MG63 (cell line): ENCODE data around the gene ITSN2. TPM values are rescaled to one million over a fixed set of nuclear protein-coding genes. Genes with fewer than 3 reads are reported as not detected.
"Not testable (repeated sequence)": the region's sequence is repeated elsewhere in the genome, so short reads cannot be mapped to it uniquely, and the experiment has no call there.

Source experiments
- DNase-seq: peaks from one replicate; pipeline ENCODE4 v3.0.0-alpha.2; 2020
- H3K27me3 ChIP-seq: fragments of 250-450 bp; sonication (Bioruptor Pico); 2 replicates; pipeline ENCODE4 v1.5.1; 2020; ENCODE audit warnings: mild to moderate bottlenecking, moderate library complexity
- H3K36me3 ChIP-seq: fragments of 250-450 bp; sonication (Bioruptor Pico); 2 replicates; pipeline ENCODE4 v1.5.1; 2020; ENCODE audit warnings: mild to moderate bottlenecking, moderate library complexity
- H3K4me3 ChIP-seq: fragments of 250-450 bp; sonication (Bioruptor Pico); 2 replicates; pipeline ENCODE4 v1.5.1; 2020; ENCODE audit warnings: mild to moderate bottlenecking, moderate library complexity
- H3K9me3 ChIP-seq: fragments of 250-450 bp; sonication (Bioruptor Pico); 2 replicates; pipeline ENCODE4 v1.5.1; 2020; ENCODE audit warnings: mild to moderate bottlenecking, moderate library complexity
- total RNA-seq: library from RNA; depleted of rRNA; stranded (reverse); fragments of >200 nt; shearing (Covaris generic); gene quantifications from 2 replicates; pipeline ENCODE4 v1.2.3, GENCODE V29; 2014; ENCODE audit warnings: low replicate concordance

ITSN2 gene
- total RNA-seq, 1 experiment from 2014 or later = 7.2 TPM

- DNase-seq = no peak
- no peaks in the 10 kb centered on the region for H3K9me3 ChIP-seq
- no peaks in the 10 kb centered on the region for H3K27me3 ChIP-seq
- no peaks in the 10 kb centered on the region for H3K36me3 ChIP-seq
- H3K4me3 ChIP-seq = no peak overlapping the region
These were observed 15.2 kb upstream of the ITSN2 start for GRCh38 chr2:24375349-24376087.

GRCh38 chr2:24374301-24374700, 14.0 kb upstream of the ITSN2 start:
- no peaks in the 10 kb centered on the region for H3K27me3 ChIP-seq
- no peaks in the 10 kb centered on the region for H3K36me3 ChIP-seq
- no peak for DNase-seq
- no peaks in the 10 kb centered on the region for H3K9me3 ChIP-seq
- no peak overlapping the region for H3K4me3 ChIP-seq

- DNase-seq = no peak
- H3K9me3 ChIP-seq = no peaks in the 10 kb centered on the region
- H3K36me3 ChIP-seq = no peaks in the 10 kb centered on the region
- no peaks in the 10 kb centered on the region for H3K27me3 ChIP-seq
- H3K4me3 ChIP-seq = no peak overlapping the region
These were observed 11.7 kb upstream of the ITSN2 start for GRCh38 chr2:24372033-24372432.

GRCh38 chr2:24365826-24366225, 5.5 kb upstream of the ITSN2 start:
- no peaks in the 10 kb centered on the region for H3K27me3 ChIP-seq
- no peaks in the 10 kb centered on the region for H3K36me3 ChIP-seq
- H3K4me3 ChIP-seq = no peak overlapping the region
- DNase-seq = no peak
- H3K9me3 ChIP-seq = no peaks in the 10 kb centered on the region

GRCh38 chr2:24365051-24365450, 4.7 kb upstream of the ITSN2 start:
- DNase-seq = peak; percentile 61
- Histone ChIP-seq H3K36me3 (no peaks in the 10 kb centered on the region), H3K27me3 (no peaks in the 10 kb centered on the region), H3K4me3 (no peak overlapping the region), H3K9me3 (no peaks in the 10 kb centered on the region)

GRCh38 chr2:24363301-24363700, 3.0 kb upstream of the ITSN2 start:
- H3K9me3 ChIP-seq = no peaks in the 10 kb centered on the region
- no peak for DNase-seq
- H3K36me3 ChIP-seq = no peaks in the 10 kb centered on the region
- H3K4me3 ChIP-seq = no peak overlapping the region
- no peaks in the 10 kb centered on the region for H3K27me3 ChIP-seq

- H3K4me3 ChIP-seq = no peak overlapping the region
- H3K27me3 ChIP-seq = no peaks in the 10 kb centered on the region
- no peak for DNase-seq
- no peaks in the 10 kb centered on the region for H3K36me3 ChIP-seq
- no peaks in the 10 kb centered on the region for H3K9me3 ChIP-seq
These were observed 1.9 kb upstream of the ITSN2 start for GRCh38 chr2:24362253-24362652.

GRCh38 chr2:24360963-24361330, 611 bp upstream of the ITSN2 start:
- Histone ChIP-seq H3K4me3 (peak overlapping the region; percentile 62), H3K36me3 (no peaks in the 10 kb centered on the region), H3K9me3 (no peaks in the 10 kb centered on the region), H3K27me3 (no peaks in the 10 kb centered on the region)
- no peak for DNase-seq

- Histone ChIP-seq H3K36me3 (no peaks in the 10 kb centered on the region), H3K4me3 (peak overlapping the region; percentile 62), H3K9me3 (no peaks in the 10 kb centered on the region), H3K27me3 (no peaks in the 10 kb centered on the region)
- DNase-seq = peak; percentile 6
These were observed 947 bp downstream of the ITSN2 start for GRCh38 chr2:24359129-24360049.

- not testable (repeated sequence) for H3K9me3 ChIP-seq, H3K27me3 ChIP-seq, H3K4me3 ChIP-seq, H3K36me3 ChIP-seq, DNase-seq
These were observed 2.6 kb downstream of the ITSN2 start for GRCh38 chr2:24357767-24358166.

GRCh38 chr2:24357115-24357514, 3.2 kb downstream of the ITSN2 start:
- DNase-seq, H3K36me3 ChIP-seq, H3K4me3 ChIP-seq, H3K9me3 ChIP-seq, H3K27me3 ChIP-seq: not testable (repeated sequence)

GRCh38 chr2:24354957-24355356, 5.4 kb downstream of the ITSN2 start:
- no peak for DNase-seq
- no peaks in the 10 kb centered on the region for H3K27me3 ChIP-seq
- no peaks in the 10 kb centered on the region for H3K36me3 ChIP-seq
- H3K9me3 ChIP-seq = no peaks in the 10 kb centered on the region
- no peak overlapping the region for H3K4me3 ChIP-seq

- no peaks in the 10 kb centered on the region for H3K9me3 ChIP-seq
- DNase-seq = no peak
- no peaks in the 10 kb centered on the region for H3K27me3 ChIP-seq
- no peak overlapping the region for H3K4me3 ChIP-seq
- H3K36me3 ChIP-seq = no peaks in the 10 kb centered on the region
These were observed 5.9 kb downstream of the ITSN2 start for GRCh38 chr2:24354395-24354794.

- Histone ChIP-seq H3K9me3 (no peaks in the 10 kb centered on the region), H3K27me3 (no peaks in the 10 kb centered on the region), H3K4me3 (no peak overlapping the region), H3K36me3 (no peaks in the 10 kb centered on the region)
- DNase-seq = no peak
These were observed 6.4 kb downstream of the ITSN2 start for GRCh38 chr2:24353973-24354372.

GRCh38 chr2:24353364-24353763, 7.0 kb downstream of the ITSN2 start:
- Histone ChIP-seq H3K27me3 (no peaks in the 10 kb centered on the region), H3K36me3 (no peaks in the 10 kb centered on the region), H3K4me3 (no peak overlapping the region), H3K9me3 (no peaks in the 10 kb centered on the region)
- no peak for DNase-seq

GRCh38 chr2:24352664-24353063, 7.7 kb downstream of the ITSN2 start:
- DNase-seq = no peak
- H3K4me3 ChIP-seq = no peak overlapping the region
- no peaks in the 10 kb centered on the region for H3K36me3 ChIP-seq
- no peaks in the 10 kb centered on the region for H3K9me3 ChIP-seq
- no peaks in the 10 kb centered on the region for H3K27me3 ChIP-seq

- Histone ChIP-seq H3K4me3 (no peak overlapping the region), H3K9me3 (no peaks in the 10 kb centered on the region), H3K36me3 (no peaks in the 10 kb centered on the region), H3K27me3 (no peaks in the 10 kb centered on the region)
- DNase-seq = no peak
These were observed 8.4 kb downstream of the ITSN2 start for GRCh38 chr2:24351981-24352380.

- H3K9me3 ChIP-seq = no peaks in the 10 kb centered on the region
- no peaks in the 10 kb centered on the region for H3K36me3 ChIP-seq
- H3K4me3 ChIP-seq = no peak overlapping the region
- no peak for DNase-seq
- H3K27me3 ChIP-seq = no peaks in the 10 kb centered on the region
These were observed 8.8 kb downstream of the ITSN2 start for GRCh38 chr2:24351627-24351938.
